Stimulated activated CD4-positive, alpha-beta T cell treated with anti-CD3 and anti-CD28 coated beads, Interleukin-2, amount 100 ng/mL, for 4 hours (primary cell): ENCODE data around the gene PARS2.

Experiments
- DNase-seq: peaks from one replicate; pipeline ENCODE4 v3.0.0-alpha.2; 2020; ENCODE audit warnings: low read depth

Gene PARS2

GRCh38 chr1:54764133-54764921 lies at the start of gene PARS2:
Gene PARS2, minus strand, starts transcription at chr1:54764523. Its CDS starts 5,362 bp downstream, at chr1:54759161.
- DNase-seq = peak; percentile 95

GRCh38 chr1:54814126-54814498 lies 49.8 kb upstream of the PARS2 start:
- no peak for DNase-seq

- DNase-seq = no peak
Measured at GRCh38 chr1:54813485-54814125, 49.3 kb upstream of the PARS2 start.

- no peak for DNase-seq
Measured at GRCh38 chr1:54812801-54813484, 48.6 kb upstream of the PARS2 start.

- no peak for DNase-seq
Measured at GRCh38 chr1:54811739-54812655, 47.7 kb upstream of the PARS2 start.

GRCh38 chr1:54811066-54811465 lies 46.7 kb upstream of the PARS2 start:
- no peak for DNase-seq

- peak; percentile 49 for DNase-seq
Measured at GRCh38 chr1:54810153-54810942, 46.0 kb upstream of the PARS2 start.

- DNase-seq = no peak
Measured at GRCh38 chr1:54809496-54810074, 45.3 kb upstream of the PARS2 start.

GRCh38 chr1:54808443-54809207 lies 44.3 kb upstream of the PARS2 start:
- DNase-seq = no peak

GRCh38 chr1:54807756-54808155 lies 43.4 kb upstream of the PARS2 start:
- no peak for DNase-seq

- DNase-seq = no peak
Measured at GRCh38 chr1:54806931-54807611, 42.7 kb upstream of the PARS2 start.

GRCh38 chr1:54805981-54806381 lies 41.7 kb upstream of the PARS2 start:
- no peak for DNase-seq

- DNase-seq = no peak
Measured at GRCh38 chr1:54805466-54805865, 41.1 kb upstream of the PARS2 start.

GRCh38 chr1:54804471-54805132 lies 40.3 kb upstream of the PARS2 start:
- DNase-seq = no peak

GRCh38 chr1:54803761-54804470 lies 39.6 kb upstream of the PARS2 start:
- no peak for DNase-seq

GRCh38 chr1:54800899-54801759 lies 36.8 kb upstream of the PARS2 start, which contains the start of gene TTC22:
Gene TTC22, minus strand, starts transcription at chr1:54801323. Its CDS starts 160 bp downstream, at chr1:54801163.
- peak; percentile 48 for DNase-seq
